TTC549 (cell line): ENCODE results near the gene LMOD3.

Source experiments
- FAIRE-seq: peaks from 2 replicates; lab custom pipeline; 2012; peaks lifted over from hg19 to GRCh38; lab: Jason Lieb, UNC

Gene LMOD3

GRCh38 chr3:69121950-69122349 is 445 bp downstream of the LMOD3 start:
- no peak for FAIRE-seq

- no peak for FAIRE-seq
These were observed 882 bp downstream of the LMOD3 start for GRCh38 chr3:69121513-69121912.

- no peak for FAIRE-seq
These were observed 1.4 kb downstream of the LMOD3 start for GRCh38 chr3:69120879-69121464.

- no peak for FAIRE-seq
These were observed 2.7 kb downstream of the LMOD3 start for GRCh38 chr3:69119681-69120080.

- FAIRE-seq, result no peak
These were observed 3.3 kb downstream of the LMOD3 start for GRCh38 chr3:69119138-69119537.

- no peak for FAIRE-seq
These were observed 3.8 kb downstream of the LMOD3 start for GRCh38 chr3:69118555-69118954.

GRCh38 chr3:69116897-69117296 is 5.5 kb downstream of the LMOD3 start:
- no peak for FAIRE-seq

GRCh38 chr3:69116162-69116561 is 6.2 kb downstream of the LMOD3 start:
- no peak for FAIRE-seq

GRCh38 chr3:69115731-69116130 is 6.7 kb downstream of the LMOD3 start:
- no peak for FAIRE-seq

- FAIRE-seq, result no peak
These were observed 8.9 kb downstream of the LMOD3 start for GRCh38 chr3:69113536-69113935.

GRCh38 chr3:69110941-69111546 is 11.4 kb downstream of the LMOD3 start:
- no peak for FAIRE-seq

- no peak for FAIRE-seq
These were observed 13.6 kb downstream of the LMOD3 start for GRCh38 chr3:69108811-69109210.

GRCh38 chr3:69107841-69108240 is 14.6 kb downstream of the LMOD3 start:
- no peak for FAIRE-seq

- no peak for FAIRE-seq
These were observed 17.1 kb downstream of the LMOD3 start for GRCh38 chr3:69105320-69105719.

- FAIRE-seq, result no peak
These were observed 17.8 kb downstream of the LMOD3 start for GRCh38 chr3:69104586-69104985.

GRCh38 chr3:69103123-69103522 is 19.3 kb downstream of the LMOD3 start:
- FAIRE-seq, result no peak

GRCh38 chr3:69102384-69102783 is 20.0 kb downstream of the LMOD3 start:
- FAIRE-seq, result no peak

GRCh38 chr3:69099576-69099975 is 22.8 kb downstream of the LMOD3 start:
- FAIRE-seq, result no peak

- no peak for FAIRE-seq
These were observed 24.8 kb downstream of the LMOD3 start for GRCh38 chr3:69097407-69098086.

- no peak for FAIRE-seq
These were observed 26.1 kb downstream of the LMOD3 start for GRCh38 chr3:69096299-69096698.

- no peak for FAIRE-seq
These were observed 26.8 kb downstream of the LMOD3 start for GRCh38 chr3:69095636-69096035.

GRCh38 chr3:69094467-69095205 is 27.8 kb downstream of the LMOD3 start:
- no peak for FAIRE-seq

GRCh38 chr3:69092030-69092516 is 30.3 kb downstream of the LMOD3 start:
- FAIRE-seq, result no peak
